Activated gamma-delta T cell (primary cell): Measurements from ENCODE around the gene MEGF9.

Source experiments
- DNase-seq: peaks from one replicate; lab custom pipeline; 2025; lab: John Stamatoyannopoulos, UW

The MEGF9 gene

GRCh38 chr9:120705174-120705573, 9.1 kb downstream of the MEGF9 start:
- DNase-seq, result no peak

- DNase-seq, result no peak
Observed at GRCh38 chr9:120702075-120702474, 12.2 kb downstream of the MEGF9 start.

DNA sequence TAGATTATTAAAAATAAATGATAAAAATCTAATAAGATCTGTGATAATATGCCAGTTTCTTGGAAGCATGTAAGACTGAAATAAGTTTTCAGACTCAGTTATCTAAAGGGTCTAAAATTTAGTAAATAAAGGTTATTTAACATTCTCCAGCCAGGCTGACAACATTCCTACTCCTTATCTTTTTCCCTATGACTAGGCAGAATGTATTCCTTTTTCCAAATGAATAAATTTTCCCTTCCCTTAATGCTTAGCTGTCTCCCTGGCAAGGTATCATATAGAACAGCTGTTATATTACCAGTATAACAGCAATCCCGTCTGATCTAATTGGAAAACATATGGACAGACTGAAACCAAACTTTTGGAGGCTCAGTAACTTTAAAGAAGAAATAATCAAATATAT, 13.0 kb downstream of the MEGF9 start:
- no peak for DNase-seq

- DNase-seq, result no peak
Observed at GRCh38 chr9:120698766-120699165, 15.5 kb downstream of the MEGF9 start.

- no peak for DNase-seq
Observed at GRCh38 chr9:120697448-120697847, 16.8 kb downstream of the MEGF9 start.

- no peak for DNase-seq
Observed at GRCh38 chr9:120696551-120697230, 17.6 kb downstream of the MEGF9 start.

DNA sequence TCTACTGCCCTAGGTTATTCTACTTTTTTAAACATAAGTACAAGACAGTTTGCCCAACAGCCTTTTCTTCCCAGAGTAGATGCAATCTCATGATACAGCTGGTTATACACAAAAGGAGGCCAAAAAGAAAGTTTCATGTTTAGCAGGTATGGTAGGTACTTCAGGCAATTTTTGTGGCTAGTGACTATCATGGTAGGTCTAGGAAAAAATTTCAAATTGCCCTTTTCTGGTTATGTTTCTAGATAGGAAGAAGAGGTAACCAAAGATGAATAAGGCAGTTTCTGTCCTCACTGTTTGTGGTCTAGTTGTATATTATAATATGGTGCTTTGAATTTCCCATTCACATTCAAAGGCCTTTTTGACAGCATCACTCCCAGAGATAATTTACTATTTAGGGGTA, 19.7 kb downstream of the MEGF9 start:
- no peak for DNase-seq

DNA sequence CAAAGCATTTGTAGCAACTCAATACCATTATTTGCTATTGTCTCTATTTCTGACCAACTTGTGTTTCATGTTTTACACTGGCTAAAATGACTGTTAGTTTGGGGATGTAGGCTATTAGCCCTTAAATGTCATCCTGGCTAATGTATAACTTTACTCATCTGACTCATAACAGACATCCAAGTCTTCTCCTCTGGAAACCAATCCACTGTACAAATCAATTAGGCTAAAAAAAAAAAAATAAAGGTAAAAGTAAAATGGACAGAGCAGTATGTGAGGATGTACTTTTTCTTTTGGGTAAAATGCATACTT, 20.6 kb downstream of the MEGF9 start:
- no peak for DNase-seq

DNA sequence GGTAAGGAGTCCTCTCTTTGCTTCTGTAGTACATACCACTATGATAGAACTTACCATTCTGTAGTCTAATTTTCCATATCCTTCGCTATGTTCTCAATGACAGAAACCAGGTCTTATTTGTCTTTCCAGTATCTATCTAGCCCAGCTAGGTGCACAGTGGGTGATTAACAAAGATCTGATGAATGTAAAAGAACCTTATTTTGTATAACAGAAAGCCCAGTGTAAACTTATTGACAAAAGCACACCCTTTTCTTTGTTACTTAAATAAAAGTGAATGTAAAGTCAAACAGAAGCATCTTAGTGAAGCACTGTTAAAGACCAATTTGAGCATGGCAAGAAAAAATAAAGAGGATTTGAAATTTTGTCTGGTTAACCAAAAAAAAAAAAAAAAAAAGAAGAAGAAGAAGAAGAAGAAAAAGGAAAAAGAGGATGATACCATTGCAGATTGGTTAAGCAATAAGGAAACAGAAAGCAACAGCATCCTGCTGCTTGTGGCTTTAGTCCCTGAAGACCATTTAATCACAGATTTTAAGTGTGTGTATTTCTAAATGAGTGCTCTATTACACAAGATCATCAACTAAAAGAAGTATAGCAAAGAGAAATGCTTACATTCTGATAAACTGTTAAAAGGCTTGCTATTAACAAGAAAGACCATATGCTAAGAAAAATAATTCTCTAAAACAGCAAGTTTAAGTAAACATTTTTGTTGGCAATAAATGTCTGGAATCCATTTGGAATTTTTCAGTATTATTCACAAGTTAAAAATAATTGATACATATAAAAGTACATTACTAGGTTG, 21.2 kb downstream of the MEGF9 start:
- DNase-seq, result no peak

- DNase-seq, result no peak
Observed at GRCh38 chr9:120690372-120690771, 23.9 kb downstream of the MEGF9 start.

GRCh38 chr9:120689860-120690259, 24.4 kb downstream of the MEGF9 start:
- no peak for DNase-seq

DNA sequence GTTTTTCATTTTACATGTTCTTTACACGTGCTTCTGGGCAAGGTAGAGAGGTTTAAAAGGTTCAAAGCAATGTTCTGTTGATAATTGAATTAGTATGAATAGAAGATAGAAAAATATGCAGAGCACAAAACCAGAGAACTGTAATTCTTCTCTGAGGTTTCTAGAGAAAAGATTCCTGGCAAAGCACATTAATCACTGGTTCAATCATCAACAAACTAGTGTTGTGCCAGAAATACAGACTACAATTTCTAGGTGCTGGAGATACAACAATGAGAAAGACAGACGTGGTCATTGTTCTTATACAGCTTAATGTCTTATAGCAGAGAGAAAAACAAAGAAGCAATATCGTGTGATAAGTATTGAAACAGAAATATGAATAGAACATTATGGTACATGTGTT, 25.5 kb downstream of the MEGF9 start:
- DNase-seq, result no peak

GRCh38 chr9:120683150-120683549, 31.1 kb downstream of the MEGF9 start:
- no peak for DNase-seq

GRCh38 chr9:120681121-120681520, 33.1 kb downstream of the MEGF9 start:
- DNase-seq, result no peak

GRCh38 chr9:120680579-120680978, 33.7 kb downstream of the MEGF9 start:
- DNase-seq, result no peak

DNA sequence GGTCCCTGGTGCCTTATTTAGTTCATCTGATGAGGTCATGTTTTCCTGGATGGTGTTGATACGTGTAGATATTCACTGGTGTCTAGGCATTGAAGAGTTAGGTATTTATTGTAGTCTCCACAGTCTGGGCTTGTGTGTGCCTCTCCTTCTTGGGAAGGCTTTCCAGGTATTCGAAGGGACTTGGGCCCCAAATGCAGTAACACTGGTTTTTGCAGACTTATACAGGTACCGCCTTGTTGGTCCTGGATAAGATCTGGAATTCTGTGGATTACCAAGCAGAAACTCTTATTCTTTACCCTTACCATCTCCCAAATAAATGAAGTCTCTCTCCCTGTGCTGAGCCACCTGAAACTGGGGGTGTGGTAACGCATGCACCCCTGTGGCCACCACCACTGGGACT, 34.1 kb downstream of the MEGF9 start:
- DNase-seq, result no peak

DNA sequence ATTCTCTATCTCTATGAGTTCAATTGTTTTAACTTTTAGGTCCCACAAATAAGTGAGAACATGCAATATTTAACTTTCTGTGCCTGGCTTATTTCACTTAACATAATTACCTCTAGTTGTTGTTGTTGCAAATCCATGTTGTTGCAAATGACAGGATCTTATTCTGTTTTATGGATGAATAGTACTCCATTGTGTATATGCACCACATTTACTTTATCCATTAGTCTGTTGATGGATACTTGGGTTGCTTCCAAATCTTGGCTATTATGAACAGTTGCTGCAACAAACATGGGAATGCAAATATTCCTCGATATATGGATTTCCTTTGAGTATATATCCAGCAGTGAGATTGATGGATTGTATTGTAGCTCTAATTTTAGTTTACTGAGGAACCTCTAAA, 36.3 kb downstream of the MEGF9 start:
- DNase-seq, result no peak

GRCh38 chr9:120676767-120677402, 37.4 kb downstream of the MEGF9 start:
- no peak for DNase-seq

- no peak for DNase-seq
Observed at GRCh38 chr9:120668399-120668798, 45.9 kb downstream of the MEGF9 start.

GRCh38 chr9:120663950-120664349, 50.3 kb downstream of the MEGF9 start:
- DNase-seq, result no peak

GRCh38 chr9:120663380-120663779, 50.9 kb downstream of the MEGF9 start:
- no peak for DNase-seq

GRCh38 chr9:120662513-120662912, 51.8 kb downstream of the MEGF9 start:
- no peak for DNase-seq

GRCh38 chr9:120659676-120660075, 54.6 kb downstream of the MEGF9 start:
- no peak for DNase-seq
